SIG-M5 treated with dmso at 0.1 percent for 504 hours (cell line): ENCODE results near the gene SF3A1.

Experiments
- DNase-seq: peaks from one replicate; lab custom pipeline; 2025; ENCODE audit not compliant: unreplicated experiment; lab: John Stamatoyannopoulos, UW

Gene SF3A1

DNA sequence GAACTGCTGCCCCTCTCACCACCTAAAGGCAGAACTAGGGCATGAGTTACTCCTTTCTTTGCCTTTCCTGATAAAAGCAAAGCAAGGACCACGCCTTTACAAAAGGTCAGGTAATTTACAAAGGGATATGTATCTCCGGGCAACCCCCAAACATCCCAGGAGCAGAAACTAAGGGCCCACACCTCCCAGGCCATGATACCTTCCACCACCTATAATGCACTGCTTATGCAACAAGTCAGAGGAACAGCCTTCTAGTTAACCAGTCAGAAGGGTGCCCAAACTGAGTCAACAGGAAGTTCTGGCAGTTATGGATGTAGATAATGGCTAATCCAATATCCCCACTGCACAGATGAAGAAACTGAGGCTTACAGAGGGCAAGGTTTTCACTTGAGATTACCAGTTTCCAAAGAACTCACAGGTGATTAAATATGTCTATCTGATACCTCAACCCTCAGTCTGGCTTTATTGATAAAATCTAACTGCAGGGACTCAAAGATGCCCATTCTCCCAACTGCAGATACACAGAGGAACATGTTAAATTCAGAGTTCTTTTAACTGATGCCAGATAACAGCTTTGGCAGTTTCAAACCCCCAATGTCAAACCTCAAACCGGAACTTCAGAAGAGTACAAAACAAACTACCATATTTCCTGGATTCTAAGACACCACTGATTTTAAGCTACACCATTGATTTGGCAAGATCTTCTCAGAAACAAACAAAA, 50.6 kb downstream of the SF3A1 start:
- DNase-seq = peak; percentile 19

DNA sequence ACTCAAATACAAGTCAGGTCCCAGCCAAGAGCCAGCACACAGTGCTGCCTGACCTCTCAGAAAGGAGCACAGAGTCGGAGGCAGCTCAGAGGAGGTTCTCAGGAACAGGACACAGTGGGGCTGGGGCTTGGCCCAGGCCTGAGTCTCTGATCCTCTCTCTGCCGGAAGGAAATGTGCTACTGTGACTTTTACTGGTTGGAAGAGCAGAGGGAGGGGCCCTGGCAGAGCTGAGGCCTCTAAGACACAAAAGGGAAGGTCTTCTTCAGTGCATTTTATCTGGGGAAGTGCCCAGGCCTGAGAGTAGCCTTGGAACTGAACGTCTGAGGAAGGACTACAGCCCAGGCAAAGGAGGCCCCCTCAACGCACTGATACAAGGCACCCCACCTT, 51.2 kb downstream of the SF3A1 start:
- DNase-seq = peak; percentile 25

DNA sequence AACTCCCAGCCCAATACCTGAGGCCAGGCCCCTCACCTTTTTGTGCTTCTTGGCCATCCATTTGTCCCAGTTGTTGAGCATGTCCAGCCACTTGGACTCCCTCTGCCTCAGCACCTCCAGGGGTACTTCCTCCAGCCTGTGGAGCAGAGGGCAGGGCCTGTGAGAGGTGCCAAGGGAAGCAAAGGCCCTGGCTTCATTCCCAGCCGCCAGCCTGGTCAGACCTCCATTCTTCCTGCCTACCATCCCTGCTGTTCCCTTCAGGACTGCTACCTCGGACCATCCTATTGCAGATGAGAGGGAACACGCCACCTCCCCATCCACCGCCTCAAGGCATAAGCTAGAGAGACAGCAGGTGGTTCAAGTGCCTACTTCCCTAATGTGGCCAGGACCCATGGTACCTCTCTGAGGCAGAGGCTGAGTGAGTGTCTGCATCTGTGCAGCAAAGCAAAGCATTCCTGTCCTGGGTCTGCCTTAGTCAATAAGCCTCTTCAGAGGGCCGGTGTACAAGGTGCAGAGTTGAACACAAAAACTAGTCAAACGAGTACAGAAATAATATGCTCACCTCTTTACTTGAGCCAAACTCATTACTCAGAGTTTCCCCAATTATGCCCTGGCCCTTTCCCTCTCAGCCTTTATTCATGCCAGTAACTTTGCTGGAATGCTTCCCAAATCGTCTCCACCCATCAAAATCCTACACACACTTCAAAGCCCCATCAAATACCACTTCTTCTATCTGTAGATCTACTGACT, 52.0 kb downstream of the SF3A1 start:
- DNase-seq = no peak

DNA sequence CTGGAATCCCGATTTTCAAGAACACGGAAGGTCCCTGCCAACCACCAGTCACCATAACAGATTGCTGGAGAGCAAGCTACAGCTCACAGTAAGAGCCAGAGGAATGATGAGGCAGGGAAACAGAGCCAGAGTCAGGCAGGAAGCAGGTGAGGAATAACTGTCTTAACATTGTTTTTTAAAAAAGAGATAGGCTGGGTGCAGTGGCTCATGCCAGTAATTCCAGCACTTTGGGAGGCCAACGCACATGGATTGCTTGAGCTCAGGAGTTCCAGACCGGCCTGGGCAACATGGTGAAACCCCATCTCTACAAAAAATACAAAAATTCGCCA, 53.9 kb downstream of the SF3A1 start:
- no peak for DNase-seq

DNA sequence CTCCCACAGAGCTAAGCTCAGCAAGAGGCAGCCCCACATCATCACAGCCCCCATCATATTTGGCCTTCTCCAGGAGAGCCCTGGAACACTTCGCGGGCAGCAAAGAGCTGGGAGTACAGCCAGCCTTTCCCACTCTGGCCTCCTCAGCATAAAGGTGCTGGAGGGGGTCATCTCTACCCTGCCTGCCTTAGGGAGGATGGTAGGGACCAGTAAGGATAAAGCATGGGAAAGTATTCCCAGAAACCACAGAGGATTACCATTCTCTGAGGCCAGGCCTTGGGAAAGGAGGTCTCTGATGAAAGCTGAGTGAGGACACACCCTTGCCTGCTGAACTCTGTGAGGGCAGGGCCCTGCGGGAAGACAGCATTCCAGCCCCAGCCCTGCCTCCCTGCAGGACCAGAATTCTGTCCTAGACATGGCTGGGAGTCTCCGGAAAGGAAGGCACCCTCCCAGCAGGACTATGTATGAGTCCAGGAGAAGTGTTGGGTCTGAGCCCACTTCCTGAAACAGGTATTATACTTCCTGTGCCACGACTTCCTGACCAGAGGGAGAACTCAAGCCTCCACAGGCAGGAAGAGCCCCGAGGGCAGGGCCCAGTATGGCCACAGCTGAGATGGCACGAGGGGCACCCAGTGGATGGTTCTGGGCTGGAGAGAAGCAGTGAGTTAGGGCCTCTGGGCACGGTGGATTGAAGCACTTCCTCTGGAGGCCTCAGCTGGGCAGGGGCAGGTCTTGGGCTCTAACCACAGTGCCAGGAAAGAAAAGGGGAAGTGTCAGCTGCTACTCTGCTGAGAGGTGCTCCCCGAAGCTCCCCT, 54.5 kb downstream of the SF3A1 start:
- peak; percentile 56 for DNase-seq

DNA sequence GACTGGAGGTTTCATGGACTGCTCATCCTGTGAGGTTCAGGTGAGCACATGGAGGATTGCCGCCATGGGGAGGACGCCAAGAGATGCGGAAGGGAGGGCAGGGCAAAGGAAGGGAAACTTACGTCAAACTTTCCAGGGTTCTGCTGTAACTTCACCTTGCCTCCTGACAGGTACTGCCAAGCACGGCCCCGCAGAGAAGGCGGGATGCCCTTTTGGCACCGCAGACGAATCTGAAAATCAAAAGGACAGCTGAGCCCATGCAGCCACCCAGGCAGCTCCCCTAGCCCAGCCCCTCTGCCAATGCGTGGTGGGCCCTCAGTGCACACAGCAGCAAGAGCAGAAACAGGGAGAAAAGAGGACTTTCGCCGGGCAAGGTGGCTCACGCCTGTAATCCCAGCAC, 57.4 kb downstream of the SF3A1 start:
- no peak for DNase-seq

DNA sequence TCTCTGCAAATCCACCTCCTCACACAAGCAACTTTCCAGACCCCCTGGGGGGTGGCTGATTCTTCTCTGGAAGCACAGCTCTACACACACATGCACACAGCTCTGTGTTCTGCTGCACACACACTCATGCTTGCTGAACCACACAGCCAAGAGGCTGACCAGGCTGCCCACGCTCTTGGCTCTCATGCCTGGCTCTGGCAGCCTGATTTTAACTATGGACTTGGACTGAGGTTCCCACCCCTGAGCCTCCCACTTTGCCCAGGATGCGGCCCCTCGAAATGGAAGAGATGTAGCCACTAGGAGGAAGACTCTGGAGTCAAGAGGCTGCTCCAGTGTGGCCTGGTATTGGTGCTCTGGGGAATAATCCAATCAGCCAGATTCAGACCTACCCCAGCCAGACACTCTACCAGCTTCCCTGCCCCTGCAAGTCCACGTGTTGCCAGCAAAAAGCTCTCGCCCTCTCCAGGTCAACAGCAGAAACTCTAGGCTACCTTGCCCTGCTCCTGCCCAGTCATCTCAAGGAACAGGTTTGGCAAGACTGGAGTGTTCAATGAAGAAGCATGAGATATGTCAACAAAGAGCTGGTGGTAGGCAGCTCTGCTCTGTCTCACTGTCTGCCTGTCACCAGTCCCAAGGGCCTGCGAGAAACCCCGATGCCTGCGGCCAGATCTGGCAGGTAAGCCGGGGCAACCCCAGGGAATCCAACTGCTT, 58.5 kb downstream of the SF3A1 start:
- DNase-seq = peak; percentile 67

DNA sequence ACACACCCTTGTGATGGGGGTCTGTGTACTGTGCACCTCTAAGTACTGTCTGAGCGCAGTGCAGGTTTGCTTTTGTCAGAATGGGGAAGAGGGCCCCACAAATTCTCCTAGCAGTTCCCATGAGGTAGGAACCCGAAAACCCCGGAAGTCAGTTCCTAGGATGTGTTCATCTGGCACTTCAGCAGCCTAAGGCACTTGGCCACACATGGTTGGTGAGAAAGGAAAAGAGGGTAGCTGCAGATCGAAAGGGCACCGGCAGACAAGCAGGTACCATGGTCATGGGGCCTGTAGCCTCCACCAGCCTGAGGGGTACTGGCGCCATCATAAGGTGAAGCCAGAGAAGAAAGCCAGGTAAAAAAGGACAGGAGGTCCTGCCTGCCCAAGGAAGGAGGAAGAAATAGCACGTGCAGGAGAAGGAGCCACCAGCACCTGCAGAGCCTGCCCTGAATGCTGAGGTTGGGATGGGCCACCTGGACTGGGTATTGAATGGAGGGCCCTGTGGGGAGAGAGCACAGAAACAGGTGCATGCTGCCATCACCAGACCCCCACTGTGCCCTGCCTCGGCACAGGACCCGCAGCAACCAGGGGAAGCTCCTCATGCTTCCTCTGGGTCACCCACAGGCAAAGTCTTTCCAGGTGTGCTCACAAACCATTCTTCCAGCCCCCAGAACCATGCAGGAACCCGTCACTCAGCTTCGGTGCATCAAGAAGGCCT, 59.3 kb downstream of the SF3A1 start:
- no peak for DNase-seq

DNA sequence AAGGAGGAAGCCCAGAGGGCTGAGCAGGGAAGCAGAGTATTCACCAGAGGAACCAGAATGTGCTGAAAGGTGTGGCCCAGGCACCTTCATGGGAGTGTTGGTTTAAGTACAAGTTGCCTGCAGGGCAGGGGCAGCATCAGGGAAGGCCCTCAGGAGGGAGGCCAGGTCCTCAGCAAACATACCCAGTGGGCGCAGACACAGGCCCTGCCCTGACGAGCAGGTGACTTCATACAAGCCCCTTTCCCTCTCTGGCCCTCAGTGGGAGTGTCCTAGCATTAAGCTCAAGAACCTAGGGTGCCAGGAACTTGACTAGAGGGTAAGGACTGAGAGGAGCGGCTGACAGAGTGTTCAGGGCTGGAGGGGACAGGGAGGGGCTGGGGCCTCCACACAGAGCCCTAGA, 59.9 kb downstream of the SF3A1 start:
- no peak for DNase-seq

DNA sequence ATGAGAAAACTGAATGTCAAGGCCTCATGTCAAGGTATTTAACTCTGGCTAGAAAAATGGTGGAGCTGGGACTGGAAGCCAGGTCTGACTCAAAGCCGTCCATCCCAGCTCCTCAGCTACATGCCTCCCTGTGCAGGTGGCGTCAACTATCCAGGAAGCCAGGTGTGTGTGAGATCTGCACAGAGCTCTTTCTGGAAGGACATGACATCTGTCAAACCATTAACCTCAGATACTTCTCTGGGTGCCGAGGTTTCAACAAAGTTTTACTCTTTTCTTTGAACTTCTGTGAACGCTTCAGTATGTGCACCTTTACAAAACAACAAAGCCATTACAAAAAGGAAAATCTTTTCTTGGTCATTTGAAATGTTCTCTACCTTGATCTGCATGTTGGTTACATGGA, 60.4 kb downstream of the SF3A1 start:
- no peak for DNase-seq

DNA sequence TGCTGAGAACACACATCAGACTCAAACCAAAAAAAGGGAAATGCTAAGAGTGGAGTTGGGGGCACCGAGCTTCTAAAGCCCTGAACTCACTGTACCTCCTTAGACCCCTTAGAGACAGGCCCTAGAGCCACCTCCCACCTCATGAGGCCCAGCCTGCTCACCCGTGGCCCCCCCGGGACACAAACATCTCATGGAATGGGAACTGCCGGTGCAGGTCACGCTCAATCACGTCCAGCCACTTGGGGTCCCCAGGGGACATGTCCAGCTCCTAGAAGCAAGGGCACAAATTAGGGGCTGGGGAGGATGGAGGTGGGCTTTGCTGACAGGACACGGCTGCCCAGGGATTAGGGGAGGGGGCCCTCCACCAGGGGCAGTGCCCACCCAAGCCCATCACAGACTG, 61.1 kb downstream of the SF3A1 start:
- no peak for DNase-seq

DNA sequence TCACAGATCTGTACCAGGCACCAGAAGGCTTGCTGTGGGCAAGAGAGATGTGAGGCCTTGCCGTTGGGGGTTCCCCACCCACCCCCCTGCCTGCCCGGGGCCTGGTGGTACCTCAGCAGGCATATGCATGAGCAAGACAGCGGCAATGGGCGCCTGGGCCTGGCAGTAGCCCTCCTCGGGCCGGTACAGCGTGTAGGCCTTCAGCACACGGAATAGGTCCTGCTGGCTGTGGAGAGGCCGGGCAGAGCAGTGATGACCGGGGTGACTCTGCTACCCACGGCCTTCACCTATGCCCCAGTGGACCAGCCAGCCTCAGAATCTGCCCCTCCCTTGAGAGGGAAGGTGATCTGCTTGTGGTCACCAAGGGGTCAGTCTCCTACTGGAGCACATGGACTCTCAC, 61.9 kb downstream of the SF3A1 start:
- DNase-seq = no peak

DNA sequence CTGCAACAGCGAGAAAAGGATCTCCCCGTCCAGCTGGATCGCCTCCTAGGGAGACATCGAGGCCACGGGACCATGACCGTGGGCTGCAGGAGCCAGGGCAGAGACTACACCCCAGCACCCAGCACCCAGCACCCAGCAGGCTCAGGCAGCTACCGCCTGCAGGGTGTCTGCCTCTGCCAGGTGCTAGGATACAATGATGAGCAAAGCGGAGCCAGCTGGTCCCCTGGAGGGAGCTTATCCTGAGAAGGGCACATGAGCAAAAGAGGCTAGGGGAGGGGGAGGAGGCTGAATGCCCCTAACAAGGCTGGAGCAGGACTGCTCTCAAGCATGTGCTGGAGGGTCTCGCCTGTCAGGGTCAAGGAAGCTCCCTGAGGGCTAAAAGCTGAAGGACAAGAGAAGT, 62.6 kb downstream of the SF3A1 start:
- DNase-seq = no peak

DNA sequence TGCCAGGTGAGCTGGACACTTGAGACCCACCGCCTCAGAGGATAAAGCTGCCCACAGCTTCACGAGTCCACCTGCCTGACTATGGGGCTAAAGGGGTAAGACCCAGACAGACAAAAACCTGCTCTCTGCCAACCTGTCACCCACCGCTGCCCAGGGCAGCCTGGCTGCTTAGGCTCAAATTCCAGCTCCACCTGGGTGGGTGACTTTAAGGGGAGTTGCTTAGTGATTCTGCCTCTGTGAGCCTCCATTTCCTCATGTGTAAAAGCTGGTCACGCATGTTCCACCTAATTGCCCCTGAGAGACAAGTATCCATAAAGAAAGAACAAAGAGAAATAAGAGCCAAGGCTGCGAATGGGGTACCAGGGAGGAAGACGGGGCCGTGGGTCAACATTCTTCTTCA, 63.7 kb downstream of the SF3A1 start:
- DNase-seq = no peak

DNA sequence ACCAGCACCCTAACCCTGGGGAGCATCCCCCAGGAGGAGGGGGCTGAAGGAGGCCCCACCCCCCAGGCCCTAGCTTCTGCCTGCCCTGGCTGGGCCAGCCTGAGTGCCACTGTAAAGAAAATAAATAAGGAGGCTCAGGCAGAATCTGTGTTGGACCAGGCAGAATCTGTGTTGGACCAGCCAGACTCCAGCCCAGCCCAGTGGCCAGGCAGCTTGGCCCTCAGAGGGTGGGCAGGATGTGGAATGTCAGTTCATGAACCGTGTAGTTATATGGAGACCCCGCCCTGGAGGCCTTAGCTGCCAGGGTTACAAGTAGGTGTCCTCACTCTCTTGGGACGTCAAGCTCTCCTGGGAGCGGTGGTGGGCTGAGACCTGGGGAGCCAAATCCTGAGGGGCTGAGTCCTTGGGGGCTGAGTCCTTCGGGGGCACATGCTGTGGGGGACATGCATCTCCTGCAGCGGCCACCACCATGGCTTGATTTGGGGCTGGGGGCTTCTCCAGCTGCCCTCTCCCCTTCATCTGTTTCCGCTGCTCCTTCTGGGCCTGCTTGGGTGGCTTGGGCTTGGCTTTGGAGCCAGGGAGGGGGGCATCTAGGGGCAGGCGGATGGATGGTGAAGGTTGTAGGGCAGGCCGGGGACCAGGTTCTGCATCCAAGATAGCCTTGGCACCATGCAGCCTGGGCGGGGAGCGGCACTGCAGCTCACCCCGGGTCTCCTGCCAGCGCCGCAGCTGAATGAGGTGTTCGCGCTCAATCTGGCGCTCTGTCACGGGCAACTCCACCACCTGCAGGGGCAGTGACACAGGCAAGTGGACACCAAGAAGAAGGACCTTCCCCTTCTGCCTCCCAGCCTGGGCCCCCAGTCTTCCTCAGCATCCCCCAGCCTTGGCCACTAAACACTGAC, 64.4 kb downstream of the SF3A1 start:
- DNase-seq = no peak

DNA sequence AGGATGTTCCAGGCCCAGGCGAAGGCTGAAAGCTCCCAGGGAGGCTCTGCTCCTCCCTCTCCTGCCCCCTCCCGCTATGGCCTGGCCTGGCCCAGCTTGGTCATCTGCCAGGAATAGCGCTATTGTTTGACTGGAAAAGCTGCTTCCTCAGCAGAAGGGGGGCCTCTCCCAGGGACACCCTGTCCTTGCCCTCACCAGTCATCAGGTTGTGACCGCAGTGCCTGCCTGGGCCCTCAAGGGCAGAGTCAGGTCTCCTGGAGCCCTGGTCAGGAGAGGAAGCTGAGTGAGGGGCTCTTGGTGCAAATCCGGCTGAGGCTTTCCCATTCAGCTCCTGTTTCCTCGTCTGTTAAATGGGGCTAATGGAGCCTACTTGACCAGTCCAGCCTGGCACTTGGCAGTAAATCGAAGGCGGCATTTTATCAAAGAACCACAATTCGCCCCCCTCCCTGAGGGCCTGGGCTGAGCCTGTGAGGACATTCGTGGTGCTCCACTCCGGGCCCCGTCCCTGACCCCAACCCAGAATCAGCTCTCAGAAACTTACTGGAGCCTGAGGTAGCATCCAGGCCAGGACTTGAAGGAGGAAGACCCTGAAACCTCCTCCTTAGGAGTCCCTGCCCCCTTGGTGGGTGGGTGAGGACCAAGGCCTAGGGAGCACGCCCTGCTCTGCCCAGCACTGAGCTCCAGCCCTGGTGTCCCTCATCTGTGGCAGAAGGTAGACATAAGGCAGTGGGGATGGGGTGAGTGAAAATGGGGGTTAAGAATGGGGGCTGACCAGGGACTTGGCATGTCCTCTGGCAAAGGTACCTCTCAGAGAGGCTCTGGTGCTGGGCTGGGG, 65.4 kb downstream of the SF3A1 start:
- peak; percentile 15 for DNase-seq

DNA sequence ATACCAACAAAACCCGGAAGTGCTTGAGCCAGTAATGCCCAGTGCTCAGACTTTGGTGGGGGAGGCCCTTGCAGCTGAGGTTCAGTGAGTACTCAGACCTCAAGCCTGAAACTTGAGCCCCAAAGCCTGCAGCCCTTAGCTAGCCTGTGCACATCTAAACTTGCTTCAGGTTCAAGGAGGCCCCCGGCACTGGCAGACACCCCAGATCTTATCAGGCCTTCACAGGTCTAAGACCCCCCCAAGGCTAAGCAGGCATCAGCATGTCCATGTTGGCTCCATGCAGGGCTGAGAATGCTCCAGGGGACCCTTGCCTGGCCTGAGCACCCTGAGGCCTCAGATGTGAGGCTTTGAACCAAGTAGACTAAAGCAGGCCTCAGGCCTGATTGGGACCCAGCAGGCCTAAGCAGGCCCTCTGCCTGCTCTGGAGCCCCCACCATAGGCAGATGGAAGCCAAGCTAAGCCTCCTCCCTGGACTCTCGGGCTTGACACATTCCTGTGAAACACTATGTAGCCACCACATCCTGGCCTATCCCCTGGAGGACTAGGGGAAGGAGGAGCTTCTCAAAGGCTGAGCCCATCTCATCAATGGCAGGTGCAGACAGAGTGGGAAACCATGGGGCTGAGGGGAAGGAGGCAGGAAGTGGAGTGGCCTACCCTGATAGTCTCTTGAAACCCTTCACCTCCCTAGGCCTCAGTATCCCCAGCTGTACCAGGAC, 66.2 kb downstream of the SF3A1 start:
- DNase-seq = no peak

DNA sequence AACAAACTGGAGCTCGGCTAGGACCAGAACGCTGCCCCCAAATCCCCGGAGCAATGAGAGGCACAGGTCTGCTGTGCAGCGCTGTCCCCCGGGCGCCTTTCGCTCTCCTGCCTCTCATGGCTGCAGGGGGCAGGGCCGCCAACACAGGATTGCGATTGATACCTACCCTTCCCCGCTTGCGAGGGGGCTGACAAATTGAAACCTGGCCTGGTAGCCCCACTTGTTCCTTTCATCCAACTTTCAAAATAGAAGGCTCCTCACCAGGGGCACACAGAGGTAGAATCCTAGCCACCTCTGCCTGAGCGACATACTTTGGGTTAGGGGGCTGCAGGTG, 66.7 kb downstream of the SF3A1 start:
- no peak for DNase-seq
